MV-4-11 (cell line): ENCODE data around the gene MYLIP.
"Not testable (repeated sequence)": the region's sequence is repeated elsewhere in the genome, so short reads cannot be mapped to it uniquely, and the experiment has no call there.

Experiments used
- DNase-seq: peaks from one replicate; lab custom pipeline; 2025; lab: John Stamatoyannopoulos, UW

Gene MYLIP

GRCh38 chr6:16174416-16175078, 45.7 kb downstream of the MYLIP start:
- DNase-seq, result no peak

GRCh38 chr6:16176600-16176999, 47.7 kb downstream of the MYLIP start:
- not testable (repeated sequence) for DNase-seq

- DNase-seq, result no peak
These were observed 49.0 kb downstream of the MYLIP start for GRCh38 chr6:16177881-16178280.

- DNase-seq, result no peak
These were observed 49.5 kb downstream of the MYLIP start for GRCh38 chr6:16178351-16178750.

GRCh38 chr6:16179063-16179462, 50.2 kb downstream of the MYLIP start:
- no peak for DNase-seq

- DNase-seq, result peak; percentile 68
These were observed 51.1 kb downstream of the MYLIP start for GRCh38 chr6:16179970-16180431.

GRCh38 chr6:16180696-16181438, 52.0 kb downstream of the MYLIP start:
- DNase-seq, result no peak

GRCh38 chr6:16181439-16182297, 52.8 kb downstream of the MYLIP start:
- DNase-seq, result no peak

GRCh38 chr6:16183187-16183664, 54.3 kb downstream of the MYLIP start:
- DNase-seq, result peak; percentile 58

- peak; percentile 81 for DNase-seq
These were observed 55.2 kb downstream of the MYLIP start for GRCh38 chr6:16184129-16184528.

- DNase-seq, result no peak
These were observed 55.7 kb downstream of the MYLIP start for GRCh38 chr6:16184551-16184950.

GRCh38 chr6:16187176-16187575, 58.3 kb downstream of the MYLIP start:
- DNase-seq, result no peak

GRCh38 chr6:16190214-16190613, 61.3 kb downstream of the MYLIP start:
- no peak for DNase-seq

- DNase-seq, result no peak
These were observed 67.5 kb downstream of the MYLIP start for GRCh38 chr6:16196260-16196983.

GRCh38 chr6:16196984-16197546, 68.2 kb downstream of the MYLIP start:
- no peak for DNase-seq
